Measurements from ENCODE around the gene LMTK2.
A peak's percentile ranks its signal among the peaks of the same experiment; 100 is the strongest.

Gene LMTK2

DNA sequence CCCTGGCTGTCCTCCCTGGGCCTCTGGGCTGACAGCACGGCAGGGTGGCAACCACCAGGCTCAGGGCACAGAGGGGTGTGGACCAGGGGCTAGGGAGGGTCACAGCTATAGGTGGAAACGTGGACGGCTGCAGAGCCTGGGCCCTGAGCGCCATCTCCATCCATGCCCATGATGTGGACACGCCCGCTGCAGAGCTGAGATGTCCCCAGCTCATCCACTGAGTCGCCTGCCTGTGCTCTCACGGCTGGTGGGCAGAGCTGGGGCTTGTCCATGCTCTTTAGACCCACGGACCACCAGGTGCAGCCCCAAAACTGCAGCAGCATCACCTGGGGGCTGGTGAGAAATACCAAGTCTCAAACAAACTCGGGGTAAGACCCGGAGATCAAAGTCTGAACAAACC is 129.2 kb downstream of the LMTK2 start:
- no peak for DNase-seq (ENCODE audit: low read depth)

GRCh38 chr7:98236355-98237185 is 129.9 kb downstream of the LMTK2 start:
- H3K4me3 ChIP-seq (ENCODE audit: low read depth, low read length) = no peak overlapping the region
- no peak for DNase-seq (ENCODE audit: low read depth)
- no peak for TF ChIP-seq CTCF (conservative IDR thresholded peaks at IDR 0.05; ENCODE audit: low read depth, low read length)

More for the DNA sequence above, 129.2 kb downstream of the LMTK2 start:
- no peak for TF ChIP-seq CTCF (conservative IDR thresholded peaks at IDR 0.05; ENCODE audit: low read depth, low read length)
- no peak overlapping the region for H3K4me3 ChIP-seq (ENCODE audit: low read depth, low read length)

- H3K4me3 ChIP-seq (ENCODE audit: low read depth, low read length) = no peak overlapping the region
- DNase-seq (ENCODE audit: low read depth) = no peak
- no peak for TF ChIP-seq CTCF (conservative IDR thresholded peaks at IDR 0.05; ENCODE audit: low read depth, low read length)
Observed at GRCh38 chr7:98238076-98238475, 131.4 kb downstream of the LMTK2 start.

DNA sequence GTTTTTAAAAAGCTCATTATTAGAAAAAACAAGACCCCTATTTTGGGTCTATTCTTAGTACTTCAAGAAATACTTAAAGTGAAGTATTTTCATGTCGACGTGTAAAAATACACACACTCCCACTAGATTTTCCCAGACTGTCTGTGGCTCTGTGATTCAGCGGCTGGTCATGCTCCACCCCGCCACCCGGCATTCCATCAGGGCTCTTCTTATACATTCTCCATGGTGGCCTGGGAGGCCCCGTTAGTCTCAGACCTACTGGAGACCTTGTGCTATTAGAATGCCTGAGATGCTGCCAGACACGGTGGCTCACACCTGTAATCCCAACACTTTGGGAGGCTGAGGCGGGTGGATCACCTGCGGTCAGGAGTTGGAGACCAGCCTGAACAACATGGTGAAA is 132.3 kb downstream of the LMTK2 start:
- no peak overlapping the region for H3K4me3 ChIP-seq (ENCODE audit: low read depth, low read length)
- no peak for TF ChIP-seq CTCF (conservative IDR thresholded peaks at IDR 0.05; ENCODE audit: low read depth, low read length)
- peak; percentile 12 for DNase-seq (ENCODE audit: low read depth)

GRCh38 chr7:98240961-98241673 is 134.5 kb downstream of the LMTK2 start:
- peak; percentile 70 for DNase-seq (ENCODE audit: low read depth)
- H3K4me3 ChIP-seq (ENCODE audit: low read depth, low read length) = no peak overlapping the region
- peak; percentile 93 for TF ChIP-seq CTCF (conservative IDR thresholded peaks at IDR 0.05; ENCODE audit: low read depth, low read length)

DNA sequence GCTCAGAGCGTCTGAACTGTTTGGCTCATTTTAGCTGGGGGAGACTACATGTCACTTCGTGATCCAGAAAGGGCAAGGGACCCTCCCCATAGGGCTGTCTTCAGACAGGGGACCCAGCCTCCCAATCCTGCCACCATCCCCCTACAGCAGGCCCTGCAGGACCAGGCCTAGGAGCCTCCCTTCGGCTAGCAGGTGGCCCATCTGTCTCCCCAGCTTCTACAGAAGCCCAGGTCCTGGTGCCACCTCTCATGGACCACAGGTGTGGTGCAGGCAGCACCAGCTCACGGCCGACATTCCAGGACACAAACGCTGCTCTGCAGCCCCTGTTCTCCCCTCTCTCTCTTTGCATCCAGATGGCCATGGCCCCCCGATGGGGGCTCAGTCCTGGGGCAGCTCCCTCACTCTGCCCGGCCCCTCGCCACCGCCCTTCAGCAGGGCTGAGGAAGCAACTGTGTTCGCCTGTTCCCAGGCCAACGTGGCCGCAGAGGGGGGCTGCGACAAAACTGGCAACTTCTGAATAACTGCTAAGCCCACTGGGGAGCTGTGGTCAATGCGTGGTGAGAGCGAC is 135.1 kb downstream of the LMTK2 start:
- no peak overlapping the region for H3K4me3 ChIP-seq (ENCODE audit: low read depth, low read length)
- DNase-seq (ENCODE audit: low read depth) = no peak
- TF ChIP-seq CTCF (conservative IDR thresholded peaks at IDR 0.05; ENCODE audit: low read depth, low read length) = no peak
